GM12878 (cell line): ENCODE results near the gene GNG12. TPM values are rescaled to one million over a fixed set of nuclear protein-coding genes. Genes with fewer than 3 reads are reported as not detected.

Experiments
- ATAC-seq: fragments of 200-7000 bp; cut with Tn5 transposase; 3 replicates; pipeline ENCODE4 v1.9.1; 2020; ENCODE audit warnings: mild to moderate bottlenecking, moderate library complexity
- BruUV-seq: library from RNA; stranded (reverse); fragments of 400-500 nt; replicated peaks from 2 replicates; lab custom pipeline; 2021; lab: Mats Ljungman, UMichigan
- CTCF ChIA-PET: fragments of 300-600 bp; sonication (Branson Sonifier 250); formaldehyde crosslinking; extraction: SDS; loops from one replicate; lab custom pipeline; 2021; ENCODE audit warnings: inconsistent platforms; lab: Yijun Ruan, JAX
- POLR2A ChIA-PET: fragments of 350-600 bp; formaldehyde crosslinking; extraction: SDS; loops from one replicate; lab custom pipeline; 2021; ENCODE audit warnings: inconsistent platforms; lab: Charles Lee
- RAD21 ChIA-PET: fragments of 300-600 bp; sonication (Branson Sonifier 250); formaldehyde crosslinking; loops from one replicate; lab custom pipeline; 2023; ENCODE audit warnings: antibody characterized with exemption; ENCODE audit not compliant: unreplicated experiment; lab: Charles Lee
- SMC1A ChIA-PET: fragments of 300-600 bp; sonication (Branson Sonifier 250); formaldehyde crosslinking; loops from one replicate; lab custom pipeline; 2023; ENCODE audit not compliant: unreplicated experiment, uncharacterized antibody; lab: Charles Lee
- DNase-seq: peaks from one replicate; pipeline ENCODE4 v3.0.0-alpha.2; 2011; ENCODE audit warnings: low read depth, low spot score
- FAIRE-seq: peaks from 3 replicates; lab custom pipeline; 2011; peaks lifted over from hg19 to GRCh38; lab: Jason Lieb, UNC
- H2AFZ ChIP-seq: 2 replicates; pipeline ENCODE4 v1.6.0; 2011; ENCODE audit warnings: low read depth, low read length, control low read depth; ENCODE audit not compliant: control insufficient read depth
- H3K27ac ChIP-seq: 2 replicates; pipeline ENCODE4 v1.5.1; 2011; ENCODE audit warnings: control low read depth; ENCODE audit not compliant: control insufficient read depth, insufficient read depth
- H3K27me3 ChIP-seq, 2 experiments: replicated peaks in 1 of 2; 2 replicates each; pipeline versions ENCODE4 v1.6.0 to v1.6.1; 2011; ENCODE audit warnings: low read length in 1 of 2; ENCODE audit not compliant: control insufficient read depth in 2 of 2, insufficient read depth in 2 of 2
- H3K36me3 ChIP-seq, 2 experiments: 2 replicates each; pipeline ENCODE4 v1.5.1; 2011; ENCODE audit warnings: low read length in 1 of 2; ENCODE audit not compliant: control insufficient read depth in 2 of 2, insufficient read depth in 2 of 2
- H3K4me1 ChIP-seq: 2 replicates; pipeline ENCODE4 v1.6.1; 2011; ENCODE audit warnings: mild to moderate bottlenecking, low read length, moderate library complexity, mixed read lengths; ENCODE audit not compliant: control insufficient read depth, insufficient read depth
- H3K4me2 ChIP-seq: 2 replicates; pipeline ENCODE4 v1.6.0; 2011; ENCODE audit warnings: control low read depth; ENCODE audit not compliant: control insufficient read depth, insufficient read depth
- H3K4me3 ChIP-seq: fragments of 200-600 bp; sonication (generic); 2 replicates; pipeline ENCODE4 v1.5.1; 2016
- H3K79me2 ChIP-seq: 2 replicates; pipeline ENCODE4 v1.6.0; 2011; ENCODE audit warnings: low read length; ENCODE audit not compliant: control insufficient read depth, insufficient read depth
- H3K9ac ChIP-seq: 2 replicates; pipeline ENCODE4 v1.8.0; 2011; ENCODE audit warnings: low read length, control low read depth, mixed read lengths; ENCODE audit not compliant: control insufficient read depth, insufficient read depth
- H3K9me3 ChIP-seq: replicated peaks from 3 replicates; pipeline ENCODE4 v1.5.1; 2011; ENCODE audit warnings: mild to moderate bottlenecking, low read length; ENCODE audit not compliant: control insufficient read depth, insufficient read depth
- H4K20me1 ChIP-seq: 2 replicates; pipeline ENCODE4 v1.6.0; 2011; ENCODE audit not compliant: control insufficient read depth, insufficient read depth
- CREB1 ChIP-seq: IDR thresholded peaks from 2 replicates; pipeline ENCODE4 v1.6.1; 2012; ENCODE audit warnings: low read depth, mild to moderate bottlenecking, inconsistent platforms
- GATAD2B ChIP-seq: fragments of 450-650 bp; conservative IDR thresholded peaks from 2 replicates; pipeline ENCODE4 v1.6.1; 2017; ENCODE audit warnings: low read depth, mild to moderate bottlenecking, moderate library complexity
- MYC ChIP-seq: IDR thresholded peaks from 2 replicates; pipeline ENCODE4 v1.6.1; 2011; ENCODE audit warnings: mild to moderate bottlenecking, low read length, moderate library complexity, inconsistent platforms; ENCODE audit not compliant: insufficient read depth, insufficient replicate concordance, insufficient read length, severe bottlenecking
- NFYB ChIP-seq: IDR thresholded peaks from 2 replicates; pipeline ENCODE4 v1.6.1; 2011; ENCODE audit warnings: low read depth, mild to moderate bottlenecking, low read length, improper control_type of control experiment, moderate library complexity; ENCODE audit not compliant: insufficient read depth
- PAX5 ChIP-seq: IDR thresholded peaks from 2 replicates; pipeline ENCODE4 v1.6.1; 2011; ENCODE audit warnings: low read depth, low read length, borderline replicate concordance
- RBBP5 ChIP-seq: fragments of 200-600 bp; sonication (generic); conservative IDR thresholded peaks from 2 replicates; pipeline ENCODE4 v1.6.1; 2016
- RCOR1 ChIP-seq: conservative IDR thresholded peaks from 2 replicates; pipeline ENCODE4 v1.6.1; 2012; ENCODE audit warnings: low read depth, low read length, improper control_type of control experiment
- SMARCA5 ChIP-seq: fragments of 450-650 bp; IDR thresholded peaks from 2 replicates; pipeline ENCODE4 v1.6.1; 2017; ENCODE audit warnings: mild to moderate bottlenecking
- TCF3 ChIP-seq: IDR thresholded peaks from 2 replicates; pipeline ENCODE4 v1.6.1; 2012; ENCODE audit warnings: low read depth, mild to moderate bottlenecking, low read length, borderline replicate concordance; ENCODE audit not compliant: insufficient read depth
- ZNF622 ChIP-seq: fragments of 450-650 bp; IDR thresholded peaks from 2 replicates; pipeline ENCODE4 v1.6.1; 2017; ENCODE audit warnings: mild to moderate bottlenecking, inconsistent platforms
- WGBS: methylation state at CpG from one replicate; pipeline ENCODE4 v1.1.6; 2016; ENCODE audit warnings: low lambda C conversion rate; ENCODE audit not compliant: insufficient replicate concordance, insufficient coverage; ENCODE audit errors: missing lambda C conversion rate; 5-methylcytosine and 5-hydroxymethylcytosine counted together
- in situ Hi-C: fragments of 300-500 bp; cut with MboI; formaldehyde crosslinking; loops from 9 replicates; pipeline ENCODE4 v1.14.3; 2018; ENCODE audit warnings: mixed read lengths
- intact Hi-C: fragments of 100-400 bp; cut with micrococcal nuclease; formaldehyde crosslinking; loops from one replicate; pipeline ENCODE4 v1.14.2; 2022; ENCODE audit not compliant: unreplicated experiment
- polyA plus RNA-seq, 11 experiments: library from polyadenylated mRNA; depleted of rRNA in 4 of 11; unstranded in 6 of 11; stranded (reverse) in 5 of 11; fragments of >200 nt; fragmentation: Nextera tagmentation in 4 of 11; fragmentation: Illumina TruSeq in 1 of 11; extraction: Ambion mirVana in 4 of 11; extraction: Trizol in 1 of 11; gene quantifications; 1 replicate in 1 of 11; 2 replicates in 10 of 11; pipeline versions ENCODE4 v1.2.1 to v1.2.3, GENCODE V29; 2011 to 2016; ENCODE audit warnings: inconsistent platforms in 2 of 11, missing spikeins in 2 of 11, low read depth in 1 of 11
- total RNA-seq, 4 experiments: library from RNA; depleted of rRNA in 3 of 4; stranded (reverse); fragments of >200 nt in 3 of 4; fragmentation: Illumina TruSeq in 1 of 4; extraction: Trizol in 1 of 4; gene quantifications; 2 replicates each; pipeline versions ENCODE4 v1.2.1 to v1.2.3, GENCODE V29; 2013 to 2021
- TF ChIP-seq, protein P1 (sequence below): IDR thresholded peaks from 2 replicates; pipeline ENCODE4 v1.6.1; 2012; ENCODE audit warnings: low read depth, low read length, improper control_type of control experiment
- TF ChIP-seq, protein P2 (sequence below): fragments of 450-650 bp; formaldehyde crosslinking; IDR thresholded peaks from 2 replicates; pipeline ENCODE4 v1.4.0; 2020; ENCODE audit warnings: mild to moderate bottlenecking, moderate library complexity
- TF ChIP-seq, protein P3 (sequence below): fragments of 450-650 bp; IDR thresholded peaks from 2 replicates; pipeline ENCODE4 v1.6.1; 2018; ENCODE audit warnings: mild to moderate bottlenecking, low read depth, moderate library complexity; ENCODE audit not compliant: partially characterized antibody

Gene GNG12
- total and polyA plus RNA-seq, 10 of the 15 experiments (the other 5 are each of a cell fraction or from before 2014, with no cell fraction given): 0.22 to 32.8 (median 0.35) TPM

DNA sequence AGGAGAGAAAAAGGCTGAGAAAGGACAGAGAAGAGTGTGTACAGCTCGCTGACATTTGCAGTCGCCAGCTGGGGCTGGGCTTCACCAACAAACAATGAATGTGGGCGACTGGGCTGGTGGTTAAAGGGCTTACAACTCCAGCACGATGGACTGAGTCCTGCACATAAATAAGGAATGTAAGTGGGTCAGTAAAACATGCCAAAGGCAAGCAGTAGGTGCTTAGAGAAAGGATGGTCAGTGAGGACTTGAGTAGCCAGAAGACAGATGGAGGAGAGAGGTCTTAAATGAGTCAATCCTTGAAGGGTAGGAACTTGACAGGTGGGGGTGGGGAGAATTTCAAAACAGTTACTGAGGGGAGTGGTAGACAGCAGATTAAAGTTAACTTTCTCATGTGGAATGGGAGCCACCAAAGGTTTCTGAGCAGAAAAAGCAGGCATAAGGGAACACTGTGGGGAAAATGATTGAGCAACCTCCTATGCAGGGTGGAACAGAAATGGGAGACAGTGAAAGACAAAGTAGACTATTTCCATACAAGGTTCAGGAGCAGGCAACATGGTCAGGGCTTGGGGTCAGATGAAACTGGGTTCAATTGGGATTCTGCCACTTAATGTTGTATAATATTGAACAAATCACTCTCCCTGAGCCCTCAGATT lies 110.8 kb downstream of the GNG12 start:
- ChIA-PET POLR2A (interaction anchor here (1.1 to 1.7 kb wide), 2 partner anchors 8 to 10 kb away, joined by 4 to 6 read pairs; no protein-coding TSS in a partner anchor), SMC1A (interaction anchor here (1.4 to 6.4 kb wide), 6 partner anchors 8 to 38 kb away, joined by 4 to 33 read pairs (median 8); no protein-coding TSS in a partner anchor), RAD21 (interaction anchor here (0.8 to 2.0 kb wide), 5 partner anchors 31 to 43 kb away, joined by 3 to 12 read pairs (median 4); no protein-coding TSS in a partner anchor), CTCF (interaction anchor here (0.7 to 4.8 kb wide), 6 partner anchors 20 to 43 kb away, joined by 3 to 24 read pairs (median 4); no protein-coding TSS in a partner anchor)
- no TSS peak for BruUV-seq
- no peaks in the 10 kb centered on the region for H3K79me2 ChIP-seq
- H4K20me1 ChIP-seq: no peaks in the 10 kb centered on the region
- no peak for DNase-seq
- 80% methylated on average over 4 of the region's 4 CpGs for WGBS
- no peak overlapping the region for H3K4me2 ChIP-seq
- no peaks in the 10 kb centered on the region for H3K36me3 ChIP-seq
- H3K27me3 ChIP-seq: no peaks in the 10 kb centered on the region
- H3K9ac ChIP-seq: no peak overlapping the region
- peak; percentile 20; the same call in 1 of the 3 replicates for ATAC-seq
- H3K4me1 ChIP-seq: peaks cover 3% of the 10 kb centered on the region; the same call in 1 of the 2 replicates
- intact Hi-C loops (no loop called here), in situ Hi-C loops (no loop called here)
- FAIRE-seq: no peak
- H3K4me3 ChIP-seq: no peak overlapping the region
- peak overlapping the region; percentile 51 for H2AFZ ChIP-seq
- H3K9me3 ChIP-seq: no peaks in the 10 kb centered on the region
- no peak overlapping the region for H3K27ac ChIP-seq
- TF ChIP-seq MYC (no peak), RBBP5 (no peak), ZNF622 (no peak), GATAD2B (no peak), SMARCA5 (no peak), RCOR1 (no peak), NFYB (no peak), TCF3 (no peak), PAX5 (no peak), CREB1 (no peak)
- TF ChIP-seq, protein P1, sequence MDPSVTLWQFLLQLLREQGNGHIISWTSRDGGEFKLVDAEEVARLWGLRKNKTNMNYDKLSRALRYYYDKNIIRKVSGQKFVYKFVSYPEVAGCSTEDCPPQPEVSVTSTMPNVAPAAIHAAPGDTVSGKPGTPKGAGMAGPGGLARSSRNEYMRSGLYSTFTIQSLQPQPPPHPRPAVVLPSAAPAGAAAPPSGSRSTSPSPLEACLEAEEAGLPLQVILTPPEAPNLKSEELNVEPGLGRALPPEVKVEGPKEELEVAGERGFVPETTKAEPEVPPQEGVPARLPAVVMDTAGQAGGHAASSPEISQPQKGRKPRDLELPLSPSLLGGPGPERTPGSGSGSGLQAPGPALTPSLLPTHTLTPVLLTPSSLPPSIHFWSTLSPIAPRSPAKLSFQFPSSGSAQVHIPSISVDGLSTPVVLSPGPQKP: no peak
- TF ChIP-seq, protein P2, sequence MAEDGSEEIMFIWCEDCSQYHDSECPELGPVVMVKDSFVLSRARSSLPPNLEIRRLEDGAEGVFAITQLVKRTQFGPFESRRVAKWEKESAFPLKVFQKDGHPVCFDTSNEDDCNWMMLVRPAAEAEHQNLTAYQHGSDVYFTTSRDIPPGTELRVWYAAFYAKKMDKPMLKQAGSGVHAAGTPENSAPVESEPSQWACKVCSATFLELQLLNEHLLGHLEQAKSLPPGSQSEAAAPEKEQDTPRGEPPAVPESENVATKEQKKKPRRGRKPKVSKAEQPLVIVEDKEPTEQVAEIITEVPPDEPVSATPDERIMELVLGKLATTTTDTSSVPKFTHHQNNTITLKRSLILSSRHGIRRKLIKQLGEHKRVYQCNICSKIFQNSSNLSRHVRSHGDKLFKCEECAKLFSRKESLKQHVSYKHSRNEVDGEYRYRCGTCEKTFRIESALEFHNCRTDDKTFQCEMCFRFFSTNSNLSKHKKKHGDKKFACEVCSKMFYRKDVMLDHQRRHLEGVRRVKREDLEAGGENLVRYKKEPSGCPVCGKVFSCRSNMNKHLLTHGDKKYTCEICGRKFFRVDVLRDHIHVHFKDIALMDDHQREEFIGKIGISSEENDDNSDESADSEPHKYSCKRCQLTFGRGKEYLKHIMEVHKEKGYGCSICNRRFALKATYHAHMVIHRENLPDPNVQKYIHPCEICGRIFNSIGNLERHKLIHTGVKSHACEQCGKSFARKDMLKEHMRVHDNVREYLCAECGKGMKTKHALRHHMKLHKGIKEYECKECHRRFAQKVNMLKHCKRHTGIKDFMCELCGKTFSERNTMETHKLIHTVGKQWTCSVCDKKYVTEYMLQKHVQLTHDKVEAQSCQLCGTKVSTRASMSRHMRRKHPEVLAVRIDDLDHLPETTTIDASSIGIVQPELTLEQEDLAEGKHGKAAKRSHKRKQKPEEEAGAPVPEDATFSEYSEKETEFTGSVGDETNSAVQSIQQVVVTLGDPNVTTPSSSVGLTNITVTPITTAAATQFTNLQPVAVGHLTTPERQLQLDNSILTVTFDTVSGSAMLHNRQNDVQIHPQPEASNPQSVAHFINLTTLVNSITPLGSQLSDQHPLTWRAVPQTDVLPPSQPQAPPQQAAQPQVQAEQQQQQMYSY: no peak
- TF ChIP-seq, protein P3, sequence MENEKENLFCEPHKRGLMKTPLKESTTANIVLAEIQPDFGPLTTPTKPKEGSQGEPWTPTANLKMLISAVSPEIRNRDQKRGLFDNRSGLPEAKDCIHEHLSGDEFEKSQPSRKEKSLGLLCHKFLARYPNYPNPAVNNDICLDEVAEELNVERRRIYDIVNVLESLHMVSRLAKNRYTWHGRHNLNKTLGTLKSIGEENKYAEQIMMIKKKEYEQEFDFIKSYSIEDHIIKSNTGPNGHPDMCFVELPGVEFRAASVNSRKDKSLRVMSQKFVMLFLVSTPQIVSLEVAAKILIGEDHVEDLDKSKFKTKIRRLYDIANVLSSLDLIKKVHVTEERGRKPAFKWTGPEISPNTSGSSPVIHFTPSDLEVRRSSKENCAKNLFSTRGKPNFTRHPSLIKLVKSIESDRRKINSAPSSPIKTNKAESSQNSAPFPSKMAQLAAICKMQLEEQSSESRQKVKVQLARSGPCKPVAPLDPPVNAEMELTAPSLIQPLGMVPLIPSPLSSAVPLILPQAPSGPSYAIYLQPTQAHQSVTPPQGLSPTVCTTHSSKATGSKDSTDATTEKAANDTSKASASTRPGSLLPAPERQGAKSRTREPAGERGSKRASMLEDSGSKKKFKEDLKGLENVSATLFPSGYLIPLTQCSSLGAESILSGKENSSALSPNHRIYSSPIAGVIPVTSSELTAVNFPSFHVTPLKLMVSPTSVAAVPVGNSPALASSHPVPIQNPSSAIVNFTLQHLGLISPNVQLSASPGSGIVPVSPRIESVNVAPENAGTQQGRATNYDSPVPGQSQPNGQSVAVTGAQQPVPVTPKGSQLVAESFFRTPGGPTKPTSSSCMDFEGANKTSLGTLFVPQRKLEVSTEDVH: no peak
